C4-2B (cell line): ENCODE measurements around the gene DLG2.

Experiments
- H3K27ac ChIP-seq: fragments of 450-650 bp; 2 replicates; pipeline ENCODE4 v1.5.1; 2017
- CTCF ChIP-seq: fragments of 450-650 bp; conservative IDR thresholded peaks from 2 replicates; pipeline ENCODE4 v1.5.1; 2017; ENCODE audit warnings: mild to moderate bottlenecking
- ZFX ChIP-seq: fragments of 450-650 bp; IDR thresholded peaks from 2 replicates; pipeline ENCODE4 v1.6.1; 2017

DLG2 gene

GRCh38 chr11:83643115-83643514 is 1984.0 kb downstream of the DLG2 start:
- no peak for TF ChIP-seq ZFX
- TF ChIP-seq CTCF: no peak
- H3K27ac ChIP-seq: no peak overlapping the region

- H3K27ac ChIP-seq: no peak overlapping the region
- TF ChIP-seq ZFX (no peak), CTCF (no peak)
Observed at GRCh38 chr11:83642500-83642899, 1984.6 kb downstream of the DLG2 start.

GRCh38 chr11:83641511-83641910 is 1985.6 kb downstream of the DLG2 start:
- no peak overlapping the region for H3K27ac ChIP-seq
- TF ChIP-seq CTCF: no peak
- no peak for TF ChIP-seq ZFX

GRCh38 chr11:83639995-83640758 is 1987.0 kb downstream of the DLG2 start:
- no peak for TF ChIP-seq ZFX
- H3K27ac ChIP-seq: no peak overlapping the region

GRCh38 chr11:83635166-83635565 is 1992.0 kb downstream of the DLG2 start:
- H3K27ac ChIP-seq: no peak overlapping the region
- TF ChIP-seq ZFX: no peak
- TF ChIP-seq CTCF: no peak

- no peak overlapping the region for H3K27ac ChIP-seq
- TF ChIP-seq ZFX: no peak
- no peak for TF ChIP-seq CTCF
Observed at GRCh38 chr11:83630211-83630610, 1996.9 kb downstream of the DLG2 start.

GRCh38 chr11:83629775-83630174 is 1997.4 kb downstream of the DLG2 start:
- TF ChIP-seq CTCF: no peak
- TF ChIP-seq ZFX: no peak
- no peak overlapping the region for H3K27ac ChIP-seq
